GM12892 (cell line): Measurements from ENCODE around the gene CKS1B.

Experiments used
- POLR2A ChIP-seq: IDR thresholded peaks from 2 replicates; pipeline ENCODE4 v1.6.1; 2011; ENCODE audit warnings: low read depth, low read length, control low read depth
- POLR2AphosphoS5 ChIP-seq: IDR thresholded peaks from 2 replicates; pipeline ENCODE4 v1.6.1; 2011; ENCODE audit warnings: low read depth, low read length, control low read depth

GRCh38 chr1:155011437-155012025 is 37.0 kb downstream of the CKS1B start:
- no peak for TF ChIP-seq POLR2A
- no peak for TF ChIP-seq POLR2AphosphoS5
